HEK293T (cell line): ENCODE data around the gene GPR82.
A peak's percentile ranks its signal among the peaks of the same experiment; 100 is the strongest.

Source experiments
- CTCF ChIA-PET: fragments of 350-600 bp; formaldehyde crosslinking; extraction: SDS; loops from one replicate; lab custom pipeline; 2021; ENCODE audit warnings: antibody characterized with exemption, inconsistent platforms; lab: Yijun Ruan, JAX
- POLR2A ChIA-PET: fragments of 350-600 bp; formaldehyde crosslinking; extraction: SDS; loops from one replicate; lab custom pipeline; 2020; ENCODE audit warnings: antibody characterized with exemption, inconsistent platforms; lab: Yijun Ruan, JAX
- DNase-seq: peaks from one replicate; pipeline ENCODE4 v3.0.0; 2012; ENCODE audit warnings: mixed read lengths; ENCODE audit errors: extremely low spot score
- ARNT ChIP-seq: fragments of 450-650 bp; IDR thresholded peaks from 2 replicates; pipeline ENCODE4 v1.6.1; 2017; ENCODE audit warnings: mild to moderate bottlenecking
- BHLHE40 ChIP-seq: fragments of 450-650 bp; IDR thresholded peaks from 2 replicates; pipeline ENCODE4 v1.6.1; 2016; ENCODE audit warnings: mild to moderate bottlenecking, moderate library complexity, borderline replicate concordance
- CTBP1 ChIP-seq: fragments of 450-650 bp; IDR thresholded peaks from 2 replicates; pipeline ENCODE4 v1.6.1; 2016; ENCODE audit warnings: borderline replicate concordance
- ELF4 ChIP-seq: fragments of 450-650 bp; IDR thresholded peaks from 2 replicates; pipeline ENCODE4 v1.6.1; 2017; ENCODE audit warnings: antibody characterized with exemption
- FOXA1 ChIP-seq: fragments of 450-650 bp; IDR thresholded peaks from 2 replicates; pipeline ENCODE4 v1.6.1; 2016; ENCODE audit warnings: mild to moderate bottlenecking
- FOXK2 ChIP-seq: fragments of 450-650 bp; IDR thresholded peaks from 2 replicates; pipeline ENCODE4 v1.6.1; 2016; ENCODE audit warnings: mild to moderate bottlenecking
- FOXM1 ChIP-seq: fragments of 450-650 bp; IDR thresholded peaks from 2 replicates; pipeline ENCODE4 v1.6.1; 2017; ENCODE audit warnings: mild to moderate bottlenecking, borderline replicate concordance
- HDGF ChIP-seq: fragments of 450-650 bp; IDR thresholded peaks from 2 replicates; pipeline ENCODE4 v1.6.1; 2017; ENCODE audit warnings: antibody characterized with exemption, borderline replicate concordance
- L3MBTL2 ChIP-seq: fragments of 450-650 bp; conservative IDR thresholded peaks from 2 replicates; pipeline ENCODE4 v1.6.1; 2016; ENCODE audit warnings: mild to moderate bottlenecking
- LEF1 ChIP-seq: fragments of 450-650 bp; IDR thresholded peaks from 2 replicates; pipeline ENCODE4 v1.6.1; 2017; ENCODE audit warnings: mild to moderate bottlenecking, borderline replicate concordance
- NFRKB ChIP-seq: fragments of 450-650 bp; IDR thresholded peaks from 2 replicates; pipeline ENCODE4 v1.6.1; 2016; ENCODE audit warnings: mild to moderate bottlenecking, moderate library complexity
- PKNOX1 ChIP-seq: fragments of 450-650 bp; IDR thresholded peaks from 2 replicates; pipeline ENCODE4 v1.6.1; 2016
- SP1 ChIP-seq: fragments of 450-650 bp; IDR thresholded peaks from 2 replicates; pipeline ENCODE4 v1.6.1; 2017
- SUZ12 ChIP-seq: fragments of 450-650 bp; IDR thresholded peaks from 2 replicates; pipeline ENCODE4 v1.6.1; 2016; ENCODE audit warnings: mild to moderate bottlenecking
- TARDBP ChIP-seq: fragments of 450-650 bp; IDR thresholded peaks from 2 replicates; pipeline ENCODE4 v1.6.1; 2016
- ZNF384 ChIP-seq: fragments of 450-650 bp; IDR thresholded peaks from 2 replicates; pipeline ENCODE4 v1.6.1; 2016

Gene GPR82

GRCh38 chrX:41739871-41740270 is 15.9 kb downstream of the GPR82 start:
- ChIA-PET POLR2A (no interaction called here), CTCF (no interaction called here)
- TF ChIP-seq ZNF384 (no peak), CTBP1 (no peak), SP1 (no peak), ELF4 (no peak), SUZ12 (no peak), L3MBTL2 (no peak), FOXK2 (no peak), ARNT (no peak), NFRKB (no peak), PKNOX1 (no peak), FOXA1 (no peak), HDGF (no peak), BHLHE40 (no peak), LEF1 (no peak)
- no peak for DNase-seq

- POLR2A ChIA-PET, result no interaction called here
- TF ChIP-seq LEF1, result no peak
- TF ChIP-seq FOXK2, result no peak
- no peak for TF ChIP-seq NFRKB
- TF ChIP-seq BHLHE40, result no peak
- no peak for TF ChIP-seq FOXM1
- no peak for TF ChIP-seq ARNT
- no peak for TF ChIP-seq ZNF384
- TF ChIP-seq TARDBP, result no peak
- no peak for TF ChIP-seq HDGF
- no peak for DNase-seq
- CTCF ChIA-PET, result interaction anchor here (0.6 kb wide), 1 partner anchor 454 kb away, joined by 3 read pairs; no protein-coding TSS in a partner anchor
These were observed 26.7 kb downstream of the GPR82 start for GRCh38 chrX:41750716-41751115.

GRCh38 chrX:41758401-41758800 is 34.4 kb downstream of the GPR82 start:
- no peak for DNase-seq
- ChIA-PET CTCF (no interaction called here), POLR2A (no interaction called here)
- TF ChIP-seq FOXA1, result no peak

- POLR2A ChIA-PET, result interaction anchor here (0.5 kb wide), 1 partner anchor 197 kb away, joined by 3 read pairs; no protein-coding TSS in a partner anchor
- CTCF ChIA-PET, result interaction anchor here (0.6 to 1.0 kb wide), 6 partner anchors 13 to 202 kb away, joined by 3 to 4 read pairs (median 3); no protein-coding TSS in a partner anchor
- DNase-seq, result peak; percentile 31
- no peak for TF ChIP-seq TARDBP
- TF ChIP-seq ZNF384, result no peak
- no peak for TF ChIP-seq BHLHE40
- TF ChIP-seq FOXA1, result no peak
- TF ChIP-seq L3MBTL2, result no peak
- TF ChIP-seq SUZ12, result no peak
- TF ChIP-seq PKNOX1, result no peak
- no peak for TF ChIP-seq NFRKB
- TF ChIP-seq LEF1, result no peak
- no peak for TF ChIP-seq ARNT
- no peak for TF ChIP-seq FOXK2
- no peak for TF ChIP-seq CTBP1
- TF ChIP-seq FOXM1, result no peak
These were observed 35.8 kb downstream of the GPR82 start for GRCh38 chrX:41759817-41760216.

- TF ChIP-seq SP1 (no peak), FOXM1 (no peak), LEF1 (no peak), TARDBP (no peak), HDGF (no peak), SUZ12 (no peak), ZNF384 (no peak)
These were observed 37.2 kb downstream of the GPR82 start for GRCh38 chrX:41761169-41761568.

GRCh38 chrX:41761702-41762101 is 37.7 kb downstream of the GPR82 start:
- ChIA-PET CTCF (no interaction called here), POLR2A (no interaction called here)
- TF ChIP-seq ZNF384 (no peak), FOXA1 (no peak), L3MBTL2 (no peak), PKNOX1 (no peak; the same call in 1 of the 2 replicates), CTBP1 (no peak), ELF4 (no peak), TARDBP (no peak), BHLHE40 (no peak), LEF1 (no peak), FOXK2 (no peak), SUZ12 (no peak), HDGF (no peak), SP1 (no peak), FOXM1 (no peak), NFRKB (no peak), ARNT (no peak)
- no peak for DNase-seq

More at GRCh38 chrX:41761169-41761568, 37.2 kb downstream of the GPR82 start:
- DNase-seq, result no peak
- ChIA-PET POLR2A (no interaction called here), CTCF (no interaction called here)
